OCI-M2 (cell line): ENCODE measurements around the gene ZNF771.
"Not testable (repeated sequence)": the region's sequence is repeated elsewhere in the genome, so short reads cannot be mapped to it uniquely, and the experiment has no call there.

Experiments used
- DNase-seq: peaks from one replicate; lab custom pipeline; 2025; ENCODE audit not compliant: unreplicated experiment; lab: John Stamatoyannopoulos, UW

ZNF771 gene

DNA sequence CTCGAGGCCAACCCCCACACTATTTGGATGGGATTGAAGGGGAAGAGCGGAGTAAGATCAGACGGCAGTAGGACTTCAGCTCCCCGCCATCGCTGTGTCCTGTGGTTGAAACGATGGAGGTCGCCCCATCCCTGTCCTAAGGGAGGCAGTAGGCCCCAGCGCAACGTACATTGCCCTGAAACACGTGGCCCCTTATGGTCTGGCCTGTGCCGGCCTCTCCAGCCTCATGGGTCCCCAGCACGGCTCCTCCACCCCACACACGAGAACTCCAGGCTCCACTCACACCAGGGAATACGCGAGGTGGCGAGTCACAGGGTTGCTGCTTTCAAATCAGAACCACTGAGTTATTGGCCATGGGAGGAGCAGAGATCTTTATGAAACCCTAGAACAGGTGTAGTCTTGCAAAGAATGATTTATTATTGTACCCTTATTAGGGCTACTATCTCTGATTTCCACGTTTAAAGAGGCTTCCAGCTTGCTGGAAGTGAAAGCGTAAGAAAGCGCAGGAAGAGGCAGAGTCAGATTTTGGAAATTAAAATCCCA lies 23.1 kb downstream of the ZNF771 start:
- DNase-seq, result no peak

DNA sequence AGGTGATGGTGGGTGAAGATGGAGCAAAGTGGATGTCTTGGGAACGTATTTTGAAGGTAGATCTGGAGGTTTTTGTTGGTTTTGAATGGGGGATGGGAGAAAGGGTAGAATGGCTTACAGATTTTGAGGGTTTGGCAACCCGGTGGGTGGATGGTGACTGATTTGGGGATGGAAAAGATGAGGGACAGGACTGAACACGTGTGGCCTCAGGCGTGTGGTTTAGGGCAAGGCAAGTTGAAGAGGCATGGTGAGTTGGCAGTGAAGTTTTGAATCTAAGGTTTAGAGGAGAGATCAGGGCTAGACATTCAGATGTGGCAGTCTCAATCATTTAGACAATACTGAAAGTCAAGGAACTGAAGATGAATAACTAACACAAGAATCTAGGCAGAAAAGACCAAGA lies 27.4 kb downstream of the ZNF771 start:
- DNase-seq, result no peak

DNA sequence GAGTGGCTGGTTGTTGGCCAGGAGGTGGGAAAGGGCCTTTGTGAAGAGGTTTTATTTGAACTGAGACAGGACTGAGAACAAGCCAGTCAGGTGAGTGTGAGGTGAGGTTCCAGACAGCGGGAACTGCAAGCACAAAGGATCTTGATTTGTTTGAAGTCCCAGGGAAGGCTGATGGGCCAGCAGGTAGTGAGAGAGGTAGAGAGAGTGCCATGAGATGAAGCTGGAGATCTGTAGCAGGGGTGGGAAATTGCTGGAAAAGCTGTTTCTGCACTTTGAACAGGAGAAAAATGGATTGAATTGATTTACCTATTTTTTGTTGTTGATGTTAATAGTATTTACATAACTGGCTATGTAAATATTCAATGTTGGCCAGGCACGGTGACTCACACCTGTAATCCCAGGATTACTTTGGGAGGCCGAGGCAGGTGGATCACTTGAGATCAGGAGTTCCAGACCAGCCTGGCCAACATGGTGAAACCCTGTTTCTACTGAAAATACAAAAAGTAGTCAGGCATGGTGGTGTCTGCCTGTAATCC lies 30.2 kb downstream of the ZNF771 start:
- DNase-seq, result no peak

DNA sequence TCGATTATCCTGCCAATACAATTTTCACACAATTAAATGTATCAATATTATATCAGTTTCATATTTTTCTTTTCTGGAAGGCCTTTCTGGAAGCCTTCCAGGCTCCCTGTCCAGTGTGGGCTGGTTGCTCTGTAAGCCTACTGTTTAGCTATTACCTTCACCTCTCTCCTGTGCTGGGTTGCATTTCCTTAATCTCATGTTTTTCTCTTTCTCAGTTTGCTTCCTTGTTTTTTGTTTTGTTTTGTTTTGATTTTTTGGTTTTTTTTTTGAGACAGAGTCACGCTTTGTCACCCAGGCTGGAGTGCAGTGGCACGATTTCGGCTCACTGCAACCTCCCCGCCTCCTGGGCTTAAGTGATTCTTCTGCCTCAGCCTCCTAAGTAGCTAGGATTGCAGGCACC lies 31.4 kb downstream of the ZNF771 start:
- no peak for DNase-seq

DNA sequence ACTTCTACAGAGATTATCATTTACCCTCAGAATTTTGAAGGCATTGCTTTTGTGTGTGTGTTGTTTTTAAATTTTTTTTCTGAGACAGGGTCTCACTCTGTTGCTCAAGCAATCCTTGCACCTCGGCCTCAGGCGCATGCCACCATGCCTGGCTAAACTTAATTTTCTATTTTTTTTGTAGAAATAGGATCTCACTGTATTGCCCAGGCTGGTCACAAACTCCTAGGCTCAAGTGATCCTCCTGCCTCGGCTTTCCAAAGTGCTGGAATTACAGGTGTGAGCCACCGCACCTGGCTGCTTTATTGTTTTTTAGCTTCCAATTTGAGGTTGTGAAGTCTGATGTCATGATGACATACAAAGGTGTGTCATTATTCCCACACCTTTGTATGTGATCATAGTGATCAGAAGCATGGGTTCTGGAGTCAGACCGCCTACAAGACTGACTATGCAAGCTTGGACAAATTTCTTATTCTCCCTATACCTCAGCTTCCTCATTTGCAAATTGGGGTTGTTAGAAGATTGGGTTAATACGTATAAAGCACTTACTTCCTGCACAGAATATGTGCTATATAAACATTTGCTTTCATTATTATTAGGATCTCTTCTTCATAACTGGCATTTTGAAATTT lies 32.4 kb downstream of the ZNF771 start:
- DNase-seq, result no peak

DNA sequence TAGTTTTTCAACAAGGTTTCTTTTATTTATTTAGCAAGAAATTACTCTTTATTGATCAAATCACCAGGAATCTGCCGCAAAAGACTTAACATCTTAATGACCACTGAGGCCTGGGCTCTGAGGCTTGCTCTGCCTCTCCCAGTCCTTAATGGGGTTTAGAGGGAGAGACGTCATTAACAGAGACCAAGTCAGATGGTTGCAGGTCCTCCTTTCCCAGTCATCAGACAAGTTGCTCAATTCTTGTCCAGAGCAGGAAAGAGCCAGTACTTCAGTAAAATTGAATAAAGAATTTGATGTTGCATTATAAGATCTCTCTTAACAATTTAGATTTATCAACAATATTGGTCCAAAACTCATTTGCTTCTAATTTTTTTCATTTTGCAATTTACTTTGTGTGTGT lies 36.2 kb downstream of the ZNF771 start:
- DNase-seq, result no peak

DNA sequence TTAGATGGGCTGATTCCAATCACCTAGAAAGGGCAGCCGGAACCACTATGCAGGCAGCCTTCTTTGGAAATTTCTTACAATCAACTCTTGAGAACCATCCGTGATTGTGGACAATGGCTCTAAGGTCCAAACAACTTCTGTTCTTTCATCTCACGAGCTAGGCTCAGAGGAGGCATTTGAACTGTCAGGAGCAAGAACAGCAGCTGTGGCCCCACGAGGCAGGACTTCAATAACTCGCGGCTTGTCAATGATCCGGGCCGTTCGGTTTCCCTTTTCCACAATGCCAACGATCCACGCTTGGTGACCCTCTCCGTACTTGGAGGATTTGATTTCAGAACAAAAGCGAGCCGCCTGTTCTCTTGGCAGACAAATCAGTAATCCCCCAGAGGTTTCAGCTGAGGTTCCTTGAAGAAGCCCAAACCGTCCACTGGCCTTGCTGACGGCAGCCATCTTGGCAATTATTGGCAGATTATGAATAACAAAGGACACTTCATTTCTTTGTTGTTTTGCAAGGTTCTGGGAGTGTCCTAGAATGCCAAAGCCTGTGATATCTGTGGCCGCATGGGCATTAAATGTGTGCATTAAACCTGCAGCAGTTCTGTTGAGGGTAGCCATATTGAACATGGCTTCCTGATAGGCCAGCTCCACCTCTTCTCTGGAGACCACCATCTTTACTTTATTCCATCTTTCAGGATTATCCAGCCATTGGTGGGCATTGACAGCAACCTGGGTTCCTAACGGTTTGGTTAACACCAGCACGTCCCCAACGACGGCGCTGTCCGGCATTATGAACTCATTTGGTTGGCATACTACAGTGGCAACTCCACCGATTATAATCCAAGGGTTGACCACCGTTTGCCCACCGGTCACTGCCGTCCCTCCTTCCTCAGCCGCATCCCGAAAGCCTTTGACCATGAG lies 37.1 kb downstream of the ZNF771 start:
- DNase-seq, result no peak

DNA sequence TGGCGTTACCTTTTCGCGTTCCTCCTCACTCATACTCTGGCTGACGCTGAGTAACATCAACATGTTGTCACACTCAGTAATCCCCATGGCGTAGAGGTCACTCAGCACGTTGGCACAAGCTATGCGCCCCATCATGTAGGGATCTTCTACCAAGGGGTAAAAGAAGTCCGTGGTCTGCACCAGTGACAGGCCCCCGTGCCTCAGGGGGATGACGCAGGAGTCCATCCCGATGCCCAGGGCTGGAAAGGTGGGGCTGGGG lies 37.7 kb downstream of the ZNF771 start:
- DNase-seq, result no peak

DNA sequence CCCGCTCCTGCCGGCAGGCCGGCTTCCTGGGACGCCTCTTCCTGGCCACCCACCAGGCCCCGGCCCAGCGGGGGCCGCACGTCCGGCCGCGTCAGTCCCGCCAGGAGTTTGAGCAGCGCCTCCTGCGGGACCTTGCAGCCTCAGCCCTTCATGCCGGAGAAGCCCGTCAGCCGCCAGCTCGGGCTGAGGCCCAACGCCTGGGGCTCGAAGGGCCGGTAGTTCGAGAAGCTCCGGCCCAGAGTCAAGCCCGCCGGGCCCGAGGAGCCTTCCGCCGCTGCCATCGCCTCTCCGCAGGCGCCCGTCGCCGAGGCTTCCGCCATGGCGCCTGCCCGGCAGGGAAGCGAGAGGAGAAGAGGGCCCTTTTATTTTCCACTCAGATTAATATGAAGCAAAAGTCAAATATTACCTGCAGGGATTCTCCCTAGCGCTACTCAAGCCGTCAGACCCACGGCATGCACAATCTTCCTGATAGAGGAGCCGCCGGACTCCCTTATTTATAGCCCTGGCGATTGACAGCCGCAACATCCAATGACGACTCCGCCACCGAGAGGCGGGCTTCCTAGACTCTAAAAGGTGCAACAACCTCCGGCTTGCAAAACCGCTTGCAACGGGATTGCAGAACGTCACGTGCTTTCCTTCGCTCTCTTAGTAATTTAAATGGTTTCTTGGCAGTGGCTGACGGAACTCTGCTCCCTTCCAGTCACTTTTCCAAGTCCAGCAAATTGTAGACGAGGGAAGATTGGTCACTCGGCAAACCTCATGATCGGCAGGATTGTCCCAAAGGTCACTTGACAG lies 38.2 kb downstream of the ZNF771 start, which contains the start of gene SEPHS2:
TSS of gene SEPHS2 (minus strand) at position 467 of the 795 bp plus-strand sequence. CDS start at position 320, 147 bp downstream.
- DNase-seq, result peak; percentile 96

DNA sequence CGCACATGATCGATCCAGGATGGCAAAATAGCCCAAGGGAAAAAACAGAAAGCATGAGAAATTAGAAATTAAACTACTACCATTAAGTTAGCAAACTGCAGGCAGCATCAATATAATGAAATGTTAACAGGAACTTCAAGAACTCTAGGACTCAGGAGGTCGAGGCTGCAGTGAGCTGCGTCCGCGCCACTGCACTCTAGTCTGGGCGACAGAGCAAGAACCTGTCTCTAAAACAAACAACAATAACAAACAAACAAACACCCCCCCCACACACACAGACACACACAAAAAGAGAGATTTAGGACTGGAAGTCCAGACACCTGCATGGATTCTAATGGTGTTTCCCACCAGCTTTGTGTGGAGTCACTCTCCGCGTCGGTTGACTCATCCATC lies 38.8 kb downstream of the ZNF771 start:
- DNase-seq, result no peak

DNA sequence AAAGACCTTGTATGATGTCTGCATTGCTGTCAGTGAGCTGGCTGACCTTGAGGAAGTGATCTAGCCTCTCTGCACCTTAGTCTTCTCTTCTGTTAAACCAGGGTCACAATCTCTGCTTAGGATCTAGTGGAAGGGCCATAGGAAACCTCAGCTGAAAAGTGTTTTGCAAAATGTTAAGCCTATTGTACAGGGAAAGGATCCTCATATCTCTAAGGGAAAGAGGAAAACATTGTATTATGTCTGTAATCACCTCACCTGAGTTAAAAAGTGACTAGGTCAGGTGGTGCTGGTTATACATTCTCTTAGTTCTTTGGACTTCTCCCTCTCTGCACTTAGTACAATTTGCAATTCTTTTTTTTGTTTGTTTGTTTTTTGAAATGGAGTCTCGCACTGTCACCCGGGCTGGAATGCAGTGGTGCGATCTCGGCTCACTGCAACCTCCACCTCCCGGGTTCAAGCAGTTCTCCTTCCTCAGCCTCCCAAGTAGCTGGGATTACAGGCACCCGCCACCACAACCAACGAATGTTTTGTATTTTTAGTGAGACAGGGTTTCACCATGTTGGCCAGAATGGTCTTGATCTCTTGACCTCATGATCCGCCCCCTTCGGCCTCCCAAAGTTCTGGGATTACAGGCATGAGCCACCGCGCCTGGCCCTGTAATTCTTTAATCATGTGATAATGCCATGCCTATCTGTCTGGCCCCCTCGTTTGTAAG lies 40.3 kb downstream of the ZNF771 start:
- no peak for DNase-seq

DNA sequence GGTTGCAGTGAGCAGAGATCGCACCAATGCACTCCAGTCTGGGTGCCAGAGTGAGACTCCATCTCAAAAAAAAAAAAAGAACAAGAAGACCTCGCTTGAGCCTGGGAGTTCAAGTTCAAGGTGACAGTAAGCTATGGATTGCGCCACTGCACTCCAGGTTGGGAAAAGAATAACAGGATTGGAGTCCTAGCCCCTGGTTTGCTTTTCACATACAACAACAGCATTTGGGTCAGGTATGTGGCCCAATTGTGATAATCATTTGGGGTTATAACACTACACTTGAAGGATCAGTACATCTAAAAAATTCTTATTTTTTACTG lies 41.7 kb downstream of the ZNF771 start:
- DNase-seq, result no peak

DNA sequence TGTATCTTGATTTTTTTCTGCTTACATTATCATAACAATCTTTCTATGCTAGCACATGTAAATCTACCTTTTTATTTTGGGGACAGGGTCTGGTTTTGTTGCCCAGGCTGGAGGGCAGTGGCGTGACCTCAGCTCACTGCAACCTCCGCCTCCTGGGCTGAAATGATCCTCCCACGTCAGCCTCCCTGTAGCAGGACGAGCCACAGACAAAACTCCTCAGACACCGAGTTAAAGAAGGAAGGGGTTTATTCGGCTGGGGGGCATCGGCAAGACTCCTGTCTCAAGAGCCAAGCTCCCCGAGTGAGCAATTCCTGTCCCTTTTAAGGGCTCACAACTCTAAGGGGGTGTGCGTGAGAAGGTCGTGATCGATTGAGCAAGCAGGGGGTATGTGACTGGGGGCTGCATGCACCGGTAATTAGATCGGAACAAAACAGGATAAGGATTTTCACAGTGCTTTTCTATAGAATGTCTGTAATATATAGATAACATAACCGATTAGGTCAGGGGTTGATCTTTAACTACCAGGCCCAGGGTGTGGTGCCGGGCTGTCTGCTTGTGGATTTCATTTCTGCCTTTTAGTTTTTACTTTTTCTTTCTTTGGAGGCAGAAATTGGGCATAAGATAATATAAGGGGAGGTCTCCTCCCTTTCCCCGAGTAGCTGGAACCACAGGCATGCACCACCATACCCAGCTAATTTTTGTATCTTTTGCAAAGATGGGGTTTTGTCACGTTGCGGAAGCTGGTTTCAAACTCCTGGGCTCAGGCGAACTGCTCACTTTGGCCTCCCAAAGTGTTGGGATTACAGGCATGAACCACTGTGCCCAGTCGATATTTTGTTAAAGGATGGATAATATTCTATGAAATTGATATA lies 45.5 kb downstream of the ZNF771 start:
- DNase-seq, result not testable (repeated sequence)

DNA sequence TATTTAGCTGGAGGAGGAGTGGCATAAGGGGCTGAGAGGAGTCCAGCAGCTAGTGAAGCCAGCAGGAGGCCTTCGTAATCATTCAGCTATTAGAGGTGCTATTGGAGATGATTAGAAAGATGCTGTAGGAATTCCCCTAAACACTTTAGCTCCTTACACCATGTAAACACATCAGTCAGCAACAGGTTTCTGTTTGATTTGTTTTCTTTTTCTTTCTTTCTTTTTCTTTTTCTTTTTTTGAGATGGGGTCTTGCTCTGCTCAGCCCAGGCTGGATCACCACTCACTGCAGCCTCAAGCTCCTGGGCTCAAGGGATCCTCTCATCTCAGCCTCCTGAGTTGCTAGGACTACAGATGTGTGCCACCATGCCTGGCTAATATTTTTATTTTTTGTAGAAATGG lies 48.9 kb downstream of the ZNF771 start:
- DNase-seq, result no peak

DNA sequence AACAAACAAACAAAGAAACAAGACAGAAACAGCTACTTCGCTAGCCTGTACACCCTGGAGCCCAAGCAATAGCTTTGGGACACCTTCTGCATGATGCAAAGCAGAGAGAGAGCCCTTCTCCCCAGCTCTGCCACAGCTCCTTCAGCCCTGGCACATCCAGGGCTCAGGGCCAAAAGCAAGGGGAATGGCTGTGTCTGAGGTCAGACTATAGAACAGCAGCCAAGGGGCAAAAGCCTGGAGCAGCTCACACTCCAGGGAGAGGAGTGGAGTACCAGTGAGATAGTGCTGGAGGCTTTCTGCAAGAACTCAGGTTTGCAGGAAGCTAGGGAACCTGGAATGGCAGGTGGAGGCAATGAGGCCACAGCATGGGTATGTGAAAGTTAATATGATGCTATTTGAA lies 49.9 kb downstream of the ZNF771 start:
- no peak for DNase-seq

DNA sequence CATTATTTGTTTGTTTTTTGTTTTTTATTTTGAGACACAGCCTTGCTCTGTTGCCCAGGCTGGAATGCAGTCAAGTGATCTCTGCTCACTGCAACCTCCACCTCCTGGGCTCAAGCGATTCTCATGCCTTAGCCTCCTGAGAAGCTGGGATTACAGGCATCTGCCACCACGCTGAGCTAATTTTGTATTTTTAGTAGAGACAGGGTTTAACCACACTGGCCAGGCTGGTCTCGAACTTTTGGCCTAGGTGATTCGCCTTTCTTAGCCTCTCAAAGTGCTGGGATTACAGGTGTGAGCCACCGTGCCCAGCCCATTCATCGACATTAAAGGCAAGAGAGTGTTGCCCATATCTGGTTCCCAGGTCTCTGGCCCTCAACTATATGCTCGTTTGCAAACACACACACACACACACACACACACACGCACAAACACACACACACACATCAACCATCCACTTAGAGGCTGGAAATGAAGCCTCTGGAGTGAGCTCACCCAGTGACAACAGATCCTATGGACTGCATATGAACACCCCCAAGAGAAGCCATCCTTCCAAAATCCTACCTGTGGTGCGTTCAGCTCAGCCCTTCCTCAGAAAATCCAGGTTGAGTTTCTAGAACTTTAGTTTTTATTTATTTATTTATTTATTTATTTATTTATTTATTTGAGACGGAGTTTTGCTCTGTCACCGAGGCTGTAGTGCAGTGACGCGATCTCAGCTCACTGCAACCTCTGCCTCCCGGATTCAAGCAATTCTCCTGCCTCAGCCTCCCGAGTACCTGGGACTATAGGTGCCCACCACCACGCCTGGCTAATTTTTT lies 50.5 kb downstream of the ZNF771 start:
- DNase-seq, result no peak

DNA sequence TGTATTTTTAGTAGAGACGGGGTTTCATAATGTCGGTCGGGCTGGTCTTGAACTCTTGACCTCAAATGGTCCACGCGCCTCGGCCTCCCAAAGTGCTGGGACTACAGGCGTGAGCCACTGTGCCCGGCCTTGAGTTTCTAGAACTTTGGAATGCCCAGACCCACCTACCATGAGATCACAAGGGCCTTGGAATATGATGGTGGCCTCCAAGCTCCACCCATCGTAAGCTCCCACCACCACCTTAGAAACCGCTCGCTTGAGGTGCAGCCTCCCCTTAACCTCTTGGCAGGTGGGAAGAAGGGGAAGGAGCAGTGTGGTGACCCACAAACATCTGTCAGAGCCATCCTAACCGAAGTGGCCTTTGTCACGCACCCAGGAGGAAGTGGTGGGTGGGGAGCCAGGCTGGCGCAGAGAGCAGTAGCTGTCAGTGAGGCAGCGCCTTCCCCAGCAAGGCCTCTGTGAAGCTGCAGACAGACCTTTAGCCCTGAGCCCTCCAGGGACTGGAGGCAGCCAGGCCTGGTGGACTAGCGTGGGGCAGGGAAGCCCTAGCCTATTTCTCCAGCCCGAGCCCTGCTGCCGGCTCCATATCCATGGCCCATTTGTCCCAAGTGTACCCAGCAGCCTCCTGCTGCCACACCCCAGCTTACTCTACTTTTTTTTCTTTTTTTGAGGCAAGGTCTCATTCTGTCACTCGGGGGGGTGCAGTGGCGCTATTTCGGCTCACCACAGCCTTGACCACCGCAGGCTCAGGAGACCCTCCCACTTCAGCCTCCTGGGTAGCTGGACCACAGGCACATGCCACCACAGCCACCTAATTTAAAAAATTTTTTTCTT lies 51.4 kb downstream of the ZNF771 start:
- DNase-seq, result no peak

DNA sequence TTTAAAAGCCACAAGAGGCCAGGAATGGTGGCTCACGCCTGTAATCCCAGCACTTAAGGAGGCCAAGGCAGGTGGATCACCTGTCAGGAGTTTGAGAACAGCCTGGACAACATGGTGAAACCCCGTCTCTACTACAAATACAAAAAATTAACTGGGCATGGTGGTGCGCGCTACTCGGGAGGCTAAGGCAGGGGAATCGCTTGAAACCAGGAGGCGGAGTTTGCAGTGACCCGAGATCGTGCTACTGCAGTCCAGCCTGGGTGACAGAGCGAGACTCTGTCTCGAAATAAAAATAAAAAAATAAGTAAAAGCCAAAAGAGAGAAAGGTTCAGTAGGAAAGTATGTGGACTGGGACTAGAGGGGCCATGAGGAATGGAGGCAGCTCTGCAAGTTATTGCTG lies 52.0 kb downstream of the ZNF771 start:
- no peak for DNase-seq
